ENCODE results near the gene OVAAL.

The OVAAL gene

GRCh38 chr1:180588121-180588520 lies 29.4 kb downstream of the OVAAL start:
- Histone ChIP-seq H3K79me2 (ENCODE audit: insufficient read depth, low read length) (no peaks in the 10 kb centered on the region), H3K27ac (ENCODE audit: low read depth, low read length) (no peak overlapping the region), H3K36me3 (ENCODE audit: low read length) (no peaks in the 10 kb centered on the region), H3K4me2 (ENCODE audit: low read depth, low read length, poor library complexity, severe bottlenecking) (no peak overlapping the region), H3K4me3 (ENCODE audit: insufficient read depth, low read length, poor library complexity, severe bottlenecking) (no peak overlapping the region), H4K20me1 (ENCODE audit: low read depth, low read length) (no peaks in the 10 kb centered on the region), H3K27me3 (ENCODE audit: low read length) (no peaks in the 10 kb centered on the region), H3K9me2 (replicated peaks; ENCODE audit: insufficient read depth, low read length) (no peaks in the 10 kb centered on the region), H3K9me3 (ENCODE audit: insufficient read depth, low read length) (no peaks in the 10 kb centered on the region), H2AFZ (ENCODE audit: low read depth, low read length, severe bottlenecking) (no peak overlapping the region), H3K9ac (ENCODE audit: low read length) (no peak overlapping the region), H3F3A (ENCODE audit: insufficient read depth) (no peaks in the 10 kb centered on the region)
- no peak for TF ChIP-seq CTCF (IDR thresholded peaks at IDR 0.05; ENCODE audit: insufficient read depth, low read length, poor library complexity, severe bottlenecking)
- no peak for TF ChIP-seq EZH2phosphoT487 (conservative IDR thresholded peaks at IDR 0.05; ENCODE audit: low read length)

- Histone ChIP-seq H3K9me3 (ENCODE audit: insufficient read depth, low read length) (no peaks in the 10 kb centered on the region), H3K27ac (ENCODE audit: low read depth, low read length) (no peak overlapping the region), H3K4me2 (ENCODE audit: low read depth, low read length, poor library complexity, severe bottlenecking) (no peak overlapping the region), H3K9ac (ENCODE audit: low read length) (no peak overlapping the region), H3K79me2 (ENCODE audit: insufficient read depth, low read length) (no peaks in the 10 kb centered on the region), H3F3A (ENCODE audit: insufficient read depth) (no peaks in the 10 kb centered on the region), H2AFZ (ENCODE audit: low read depth, low read length, severe bottlenecking) (no peak overlapping the region), H3K27me3 (ENCODE audit: low read length) (no peaks in the 10 kb centered on the region), H3K9me2 (replicated peaks; ENCODE audit: insufficient read depth, low read length) (no peaks in the 10 kb centered on the region), H3K36me3 (ENCODE audit: low read length) (no peaks in the 10 kb centered on the region), H4K20me1 (ENCODE audit: low read depth, low read length) (no peaks in the 10 kb centered on the region), H3K4me3 (ENCODE audit: insufficient read depth, low read length, poor library complexity, severe bottlenecking) (no peak overlapping the region)
- TF ChIP-seq CTCF (IDR thresholded peaks at IDR 0.05; ENCODE audit: insufficient read depth, low read length, poor library complexity, severe bottlenecking) (no peak), EZH2phosphoT487 (conservative IDR thresholded peaks at IDR 0.05; ENCODE audit: low read length) (no peak)
Measured at GRCh38 chr1:180590889-180591288, 32.1 kb downstream of the OVAAL start.

GRCh38 chr1:180593382-180593781 lies 34.6 kb downstream of the OVAAL start:
- H4K20me1 ChIP-seq (ENCODE audit: low read depth, low read length), result no peaks in the 10 kb centered on the region
- no peaks in the 10 kb centered on the region for H3K27me3 ChIP-seq (ENCODE audit: low read length)
- no peak overlapping the region for H3K4me3 ChIP-seq (ENCODE audit: insufficient read depth, low read length, poor library complexity, severe bottlenecking)
- no peaks in the 10 kb centered on the region for H3K9me3 ChIP-seq (ENCODE audit: insufficient read depth, low read length)
- H3K27ac ChIP-seq (ENCODE audit: low read depth, low read length), result no peak overlapping the region
- no peak overlapping the region for H3K9ac ChIP-seq (ENCODE audit: low read length)
- H3K9me2 ChIP-seq (replicated peaks; ENCODE audit: insufficient read depth, low read length), result no peaks in the 10 kb centered on the region
- no peak overlapping the region for H2AFZ ChIP-seq (ENCODE audit: low read depth, low read length, severe bottlenecking)
- H3K36me3 ChIP-seq (ENCODE audit: low read length), result no peaks in the 10 kb centered on the region
- H3F3A ChIP-seq (ENCODE audit: insufficient read depth), result no peaks in the 10 kb centered on the region
- no peak for TF ChIP-seq EZH2phosphoT487 (conservative IDR thresholded peaks at IDR 0.05; ENCODE audit: low read length)
- no peak overlapping the region for H3K4me2 ChIP-seq (ENCODE audit: low read depth, low read length, poor library complexity, severe bottlenecking)
- no peaks in the 10 kb centered on the region for H3K79me2 ChIP-seq (ENCODE audit: insufficient read depth, low read length)

GRCh38 chr1:180594723-180595122 lies 36.0 kb downstream of the OVAAL start:
- Histone ChIP-seq H3K27me3 (ENCODE audit: low read length) (no peaks in the 10 kb centered on the region), H3F3A (ENCODE audit: insufficient read depth) (no peaks in the 10 kb centered on the region), H3K9ac (ENCODE audit: low read length) (no peak overlapping the region), H3K9me3 (ENCODE audit: insufficient read depth, low read length) (no peaks in the 10 kb centered on the region), H3K4me2 (ENCODE audit: low read depth, low read length, poor library complexity, severe bottlenecking) (no peak overlapping the region), H3K36me3 (ENCODE audit: low read length) (no peaks in the 10 kb centered on the region), H3K4me3 (ENCODE audit: insufficient read depth, low read length, poor library complexity, severe bottlenecking) (no peak overlapping the region), H4K20me1 (ENCODE audit: low read depth, low read length) (no peaks in the 10 kb centered on the region), H2AFZ (ENCODE audit: low read depth, low read length, severe bottlenecking) (no peak overlapping the region), H3K27ac (ENCODE audit: low read depth, low read length) (no peak overlapping the region), H3K9me2 (replicated peaks; ENCODE audit: insufficient read depth, low read length) (no peaks in the 10 kb centered on the region), H3K79me2 (ENCODE audit: insufficient read depth, low read length) (no peaks in the 10 kb centered on the region)
- TF ChIP-seq CTCF (IDR thresholded peaks at IDR 0.05; ENCODE audit: insufficient read depth, low read length, poor library complexity, severe bottlenecking) (no peak), EZH2phosphoT487 (conservative IDR thresholded peaks at IDR 0.05; ENCODE audit: low read length) (no peak)

Data from SU-DHL-6 (cell line).